Measurements from ENCODE around the gene TSSK2.

Gene TSSK2

GRCh38 chr22:19105867-19106802 lies 25.0 kb upstream of the TSSK2 start:
- Histone ChIP-seq H2AFZ (ENCODE audit: low read length) (no peak overlapping the region), H4K20me1 (ENCODE audit: insufficient read depth, low read length) (peaks cover 50% of the 10 kb centered on the region), H3K4me2 (ENCODE audit: low read depth, low read length) (no peak overlapping the region), H3F3A (ENCODE audit: insufficient read depth, low read length) (peaks cover 16% of the 10 kb centered on the region), H3K9ac (ENCODE audit: low read length) (no peak overlapping the region), H3K4me3 (ENCODE audit: low read length) (no peak overlapping the region), H3K9me3 (replicated peaks; ENCODE audit: insufficient read depth, low read length) (no peaks in the 10 kb centered on the region), H3K9me2 (replicated peaks; ENCODE audit: insufficient read depth, low read length) (no peaks in the 10 kb centered on the region), H3K36me3 (replicated peaks; ENCODE audit: insufficient read depth, low read length) (no peaks in the 10 kb centered on the region), H3K4me1 (ENCODE audit: low read length) (peaks cover 17% of the 10 kb centered on the region), H3K27me3 (replicated peaks; ENCODE audit: insufficient read depth, low read length) (no peaks in the 10 kb centered on the region), H3K79me2 (ENCODE audit: low read length) (peaks cover 91% of the 10 kb centered on the region), H3K27ac (ENCODE audit: low read length) (no peak overlapping the region)
- no peak for DNase-seq
- TF ChIP-seq EZH2 (optimal IDR thresholded peaks at IDR 0.05; ENCODE audit: low read depth, low read length), result no peak
- peak; percentile 29 for TF ChIP-seq CTCF (IDR thresholded peaks at IDR 0.05; ENCODE audit: low read length)
- no peak for TF ChIP-seq EZH2phosphoT487 (IDR thresholded peaks at IDR 0.05; ENCODE audit: low read length)

GRCh38 chr22:19106886-19107729 lies 24.0 kb upstream of the TSSK2 start:
- Histone ChIP-seq H3K27me3 (replicated peaks; ENCODE audit: insufficient read depth, low read length) (no peaks in the 10 kb centered on the region), H3K9me2 (replicated peaks; ENCODE audit: insufficient read depth, low read length) (no peaks in the 10 kb centered on the region), H4K20me1 (ENCODE audit: insufficient read depth, low read length) (peaks cover 55% of the 10 kb centered on the region), H3K9me3 (replicated peaks; ENCODE audit: insufficient read depth, low read length) (no peaks in the 10 kb centered on the region), H3K9ac (ENCODE audit: low read length) (no peak overlapping the region), H3K27ac (ENCODE audit: low read length) (no peak overlapping the region), H3K4me2 (ENCODE audit: low read depth, low read length) (no peak overlapping the region), H3K4me1 (ENCODE audit: low read length) (peaks cover 17% of the 10 kb centered on the region), H3K79me2 (ENCODE audit: low read length) (peaks cover 91% of the 10 kb centered on the region), H3F3A (ENCODE audit: insufficient read depth, low read length) (peaks cover 16% of the 10 kb centered on the region), H3K4me3 (ENCODE audit: low read length) (no peak overlapping the region), H2AFZ (ENCODE audit: low read length) (no peak overlapping the region), H3K36me3 (replicated peaks; ENCODE audit: insufficient read depth, low read length) (no peaks in the 10 kb centered on the region)
- TF ChIP-seq EZH2phosphoT487 (IDR thresholded peaks at IDR 0.05; ENCODE audit: low read length), result no peak
- TF ChIP-seq EZH2 (optimal IDR thresholded peaks at IDR 0.05; ENCODE audit: low read depth, low read length), result no peak
- no peak for TF ChIP-seq CTCF (IDR thresholded peaks at IDR 0.05; ENCODE audit: low read length)
- no peak for DNase-seq

- DNase-seq, result no peak
- Histone ChIP-seq H3K79me2 (ENCODE audit: low read length) (peaks cover 93% of the 10 kb centered on the region), H3K9me3 (replicated peaks; ENCODE audit: insufficient read depth, low read length) (no peaks in the 10 kb centered on the region), H4K20me1 (ENCODE audit: insufficient read depth, low read length) (peaks cover 60% of the 10 kb centered on the region), H3K36me3 (replicated peaks; ENCODE audit: insufficient read depth, low read length) (no peaks in the 10 kb centered on the region), H2AFZ (ENCODE audit: low read length) (no peak overlapping the region), H3K4me1 (ENCODE audit: low read length) (peaks cover 17% of the 10 kb centered on the region), H3K9ac (ENCODE audit: low read length) (no peak overlapping the region), H3K4me2 (ENCODE audit: low read depth, low read length) (no peak overlapping the region), H3K9me2 (replicated peaks; ENCODE audit: insufficient read depth, low read length) (no peaks in the 10 kb centered on the region), H3K27me3 (replicated peaks; ENCODE audit: insufficient read depth, low read length) (no peaks in the 10 kb centered on the region), H3K27ac (ENCODE audit: low read length) (no peak overlapping the region), H3F3A (ENCODE audit: insufficient read depth, low read length) (peaks cover 16% of the 10 kb centered on the region), H3K4me3 (ENCODE audit: low read length) (no peak overlapping the region)
- no peak for TF ChIP-seq EZH2 (optimal IDR thresholded peaks at IDR 0.05; ENCODE audit: low read depth, low read length)
- no peak for TF ChIP-seq EZH2phosphoT487 (IDR thresholded peaks at IDR 0.05; ENCODE audit: low read length)
- TF ChIP-seq CTCF (IDR thresholded peaks at IDR 0.05; ENCODE audit: low read length), result no peak
Measured at GRCh38 chr22:19107730-19108074, 23.4 kb upstream of the TSSK2 start.
